ENCODE data around the gene CDKN2B-AS1. TPM values are rescaled to one million over a fixed set of nuclear protein-coding genes. Genes with fewer than 3 reads are reported as not detected.

The CDKN2B-AS1 gene
- total RNA-seq, 4 donors from 2014 or later: 0.72 to 0.93 TPM; not detected in 2

- no peak for TF ChIP-seq CTCF (IDR thresholded peaks at IDR 0.05)
- ATAC-seq (ENCODE audit: low FRiP score): no peak
- DNase-seq (ENCODE audit: low spot score): no peak
Measured at GRCh38 chr9:21996858-21997257, 2.3 kb downstream of the CDKN2B-AS1 start.

GRCh38 chr9:21997480-21997879 is 2.9 kb downstream of the CDKN2B-AS1 start:
- no peak for ATAC-seq (ENCODE audit: low FRiP score)
- TF ChIP-seq CTCF (IDR thresholded peaks at IDR 0.05): no peak
- DNase-seq (ENCODE audit: low spot score): no peak

- DNase-seq (ENCODE audit: low spot score): no peak
- no peak for TF ChIP-seq CTCF (IDR thresholded peaks at IDR 0.05)
- ATAC-seq (ENCODE audit: low FRiP score): no peak
Measured at GRCh38 chr9:21998026-21998425, 3.4 kb downstream of the CDKN2B-AS1 start.

- DNase-seq (ENCODE audit: low spot score): no peak
- ATAC-seq (ENCODE audit: low FRiP score): no peak
- no peak for TF ChIP-seq CTCF (IDR thresholded peaks at IDR 0.05)
Measured at GRCh38 chr9:22002038-22002437, 7.4 kb downstream of the CDKN2B-AS1 start.

- ATAC-seq (ENCODE audit: low FRiP score) (no peak), DNase-seq (ENCODE audit: low spot score) (no peak)
- TF ChIP-seq CTCF (IDR thresholded peaks at IDR 0.05): no peak
Measured at GRCh38 chr9:22005021-22005701, 10.6 kb downstream of the CDKN2B-AS1 start.

- ATAC-seq (ENCODE audit: low FRiP score) (no peak), DNase-seq (ENCODE audit: low spot score) (no peak)
- no peak for TF ChIP-seq CTCF (IDR thresholded peaks at IDR 0.05)
Measured at GRCh38 chr9:22005702-22006606, 11.4 kb downstream of the CDKN2B-AS1 start.

Measured in omental fat pad (tissue), 4 donors.